Mesendoderm (in vitro differentiated cells): Measurements from ENCODE around the gene HS6ST1.

Source experiments
- DNase-seq: peaks from one replicate; pipeline ENCODE4 v3.0.0; 2013
- H2AK5ac ChIP-seq: 2 replicates; pipeline ENCODE4 v1.6.1; 2013; ENCODE audit warnings: low read length, inconsistent platforms
- H2BK120ac ChIP-seq: 2 replicates; pipeline ENCODE4 v1.6.1; 2013; ENCODE audit warnings: low read depth, mild to moderate bottlenecking, low read length, moderate library complexity, mixed read lengths
- H2BK15ac ChIP-seq: replicated peaks from 2 replicates; pipeline ENCODE4 v1.6.1; 2013; ENCODE audit warnings: low read depth, mild to moderate bottlenecking, moderate library complexity
- H2BK5ac ChIP-seq: 2 replicates; pipeline ENCODE4 v1.6.1; 2013; ENCODE audit warnings: low read length, inconsistent platforms
- H3K18ac ChIP-seq: 2 replicates; pipeline ENCODE4 v1.6.1; 2013; ENCODE audit warnings: mild to moderate bottlenecking, low read length, mixed read lengths
- H3K23ac ChIP-seq: one replicate; pipeline ENCODE4 v1.6.1; 2013; ENCODE audit warnings: low read length
- H3K27ac ChIP-seq: 2 replicates; pipeline ENCODE4 v1.5.1; 2013; ENCODE audit warnings: low read depth, mild to moderate bottlenecking, inconsistent platforms, low read length, moderate library complexity
- H3K27me3 ChIP-seq: 2 replicates; pipeline ENCODE4 v1.6.1; 2013; ENCODE audit warnings: low read length, control low read depth, mild to moderate bottlenecking, inconsistent platforms; ENCODE audit not compliant: insufficient read depth, poor library complexity
- H3K36me3 ChIP-seq: 2 replicates; pipeline ENCODE4 v1.6.1; 2013; ENCODE audit warnings: low read length, inconsistent platforms; ENCODE audit not compliant: control insufficient read depth, insufficient read depth
- H3K4ac ChIP-seq: one replicate; pipeline ENCODE4 v1.6.1; 2013; ENCODE audit warnings: low read depth, mild to moderate bottlenecking, low read length, moderate library complexity
- H3K4me1 ChIP-seq: 2 replicates; pipeline ENCODE4 v1.6.1; 2013; ENCODE audit warnings: low read depth, low read length, inconsistent platforms; ENCODE audit not compliant: control insufficient read depth
- H3K4me2 ChIP-seq: 2 replicates; pipeline ENCODE4 v1.6.1; 2013; ENCODE audit warnings: low read length
- H3K4me3 ChIP-seq: 2 replicates; pipeline ENCODE4 v1.5.1; 2013; ENCODE audit warnings: mild to moderate bottlenecking, low read length
- H3K56ac ChIP-seq: one replicate; pipeline ENCODE4 v1.6.1; 2013; ENCODE audit warnings: low read length
- H3K79me1 ChIP-seq: 2 replicates; pipeline ENCODE4 v1.6.1; 2013; ENCODE audit warnings: low read length, inconsistent platforms
- H3K79me2 ChIP-seq: 2 replicates; pipeline ENCODE4 v1.6.1; 2013; ENCODE audit warnings: mild to moderate bottlenecking, low read length; ENCODE audit not compliant: control insufficient read depth, insufficient read depth
- H3K9ac ChIP-seq: 2 replicates; pipeline ENCODE4 v1.6.1; 2013; ENCODE audit warnings: low read length, inconsistent platforms
- H4K5ac ChIP-seq: one replicate; pipeline ENCODE4 v1.6.1; 2013; ENCODE audit warnings: low read length
- H4K8ac ChIP-seq: one replicate; pipeline ENCODE4 v1.6.1; 2013; ENCODE audit warnings: low read depth, mild to moderate bottlenecking, control low read depth, low read length, moderate library complexity
- WGBS: extraction: QIAGEN DNeasy Blood & Tissue Kit; methylation state at CpG from one replicate; pipeline ENCODE4 v1.1.7; 2013; ENCODE audit warnings: low lambda C conversion rate, missing lambda C conversion rate; ENCODE audit not compliant: insufficient coverage; ENCODE audit errors: extremely low coverage; 5-methylcytosine and 5-hydroxymethylcytosine counted together

HS6ST1 gene

DNA sequence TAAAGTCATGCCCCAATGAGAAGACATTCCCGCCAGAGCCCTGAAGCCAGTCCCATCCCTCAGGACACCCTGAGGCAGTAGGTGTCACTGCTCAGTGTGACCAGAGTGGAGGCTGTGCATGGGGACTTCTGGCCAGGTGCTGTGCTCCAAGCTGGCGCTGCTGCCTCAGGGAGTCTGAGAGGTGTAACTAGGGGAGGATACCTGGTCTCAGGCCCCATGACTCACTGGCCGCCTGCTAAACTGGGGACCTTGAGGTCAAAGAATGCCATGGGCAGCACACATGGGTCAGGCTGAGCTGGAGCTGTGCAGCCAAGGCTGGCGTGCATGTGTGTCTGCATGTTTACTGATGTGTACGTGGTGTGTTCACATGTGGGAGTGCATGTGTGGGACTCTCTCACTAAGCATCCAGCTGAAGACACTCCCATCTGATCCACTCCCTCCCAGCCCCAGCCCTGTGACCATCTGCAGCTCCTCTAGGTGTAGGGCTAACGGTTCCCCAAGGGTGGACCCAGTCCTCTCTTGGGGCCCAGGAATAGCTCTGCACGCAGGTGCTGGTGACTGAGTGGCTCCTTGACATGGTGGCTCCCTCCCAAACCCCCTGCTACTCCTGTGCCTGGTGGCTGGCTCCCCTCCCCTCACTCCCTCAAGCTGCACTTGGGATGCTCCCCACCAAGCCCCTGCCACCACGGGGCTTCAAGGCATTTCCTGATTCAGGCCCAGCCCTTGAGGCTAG, 16.5 kb downstream of the HS6ST1 start:
- Histone ChIP-seq H2AK5ac (no peak overlapping the region), H3K36me3 (peaks cover 1% of the 10 kb centered on the region), H3K9ac (no peak overlapping the region), H3K4ac (no peak overlapping the region), H2BK120ac (no peak overlapping the region), H3K56ac (no peak overlapping the region), H3K18ac (no peak overlapping the region), H2BK5ac (no peak overlapping the region), H4K5ac (no peak overlapping the region), H3K79me2 (peaks cover 91% of the 10 kb centered on the region), H4K8ac (no peak overlapping the region), H2BK15ac (no peak overlapping the region), H3K4me3 (no peak overlapping the region), H3K4me2 (no peak overlapping the region), H3K4me1 (peaks cover 11% of the 10 kb centered on the region), H3K79me1 (peaks cover 70% of the 10 kb centered on the region), H3K27me3 (no peaks in the 10 kb centered on the region), H3K23ac (no peak overlapping the region), H3K27ac (no peak overlapping the region)
- no peak for DNase-seq
- no CpG with 5 or more reads among the region's 8 CpGs for WGBS

DNA sequence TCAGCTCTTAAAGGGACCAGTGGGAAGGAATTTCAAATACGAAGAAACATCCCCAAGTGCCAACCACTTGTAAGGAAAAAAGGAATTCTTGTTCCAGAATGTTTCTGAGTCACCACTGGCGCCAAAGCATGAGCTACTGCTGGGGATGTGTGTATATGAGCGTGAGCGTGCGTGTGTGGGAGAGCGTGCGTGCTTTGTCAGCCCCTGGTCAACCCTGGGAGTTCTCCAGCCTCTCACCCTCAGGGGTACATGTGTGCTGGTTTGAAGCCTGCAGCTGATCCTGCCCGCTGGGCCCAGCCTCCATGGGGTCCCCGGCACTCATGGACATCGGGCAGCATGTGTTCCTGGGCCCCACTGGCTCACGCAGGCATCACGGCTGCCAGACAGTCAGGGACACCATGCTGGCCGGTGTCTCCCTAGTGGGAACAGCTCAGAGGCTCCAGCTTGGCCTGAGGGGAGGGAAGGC, 17.1 kb downstream of the HS6ST1 start:
- DNase-seq, result no peak
- H3K27me3 ChIP-seq, result no peaks in the 10 kb centered on the region
- WGBS, result no CpG with 5 or more reads among the region's 13 CpGs
- H3K4ac ChIP-seq, result no peak overlapping the region
- H3K4me1 ChIP-seq, result peaks cover 11% of the 10 kb centered on the region
- no peak overlapping the region for H3K23ac ChIP-seq
- H3K4me2 ChIP-seq, result no peak overlapping the region
- H3K79me2 ChIP-seq, result peaks cover 88% of the 10 kb centered on the region
- H3K9ac ChIP-seq, result no peak overlapping the region
- H3K79me1 ChIP-seq, result peaks cover 65% of the 10 kb centered on the region
- H3K36me3 ChIP-seq, result peaks cover 1% of the 10 kb centered on the region
- no peak overlapping the region for H3K56ac ChIP-seq
- H3K27ac ChIP-seq, result no peak overlapping the region
- H2BK15ac ChIP-seq, result no peak overlapping the region
- H4K8ac ChIP-seq, result no peak overlapping the region
- no peak overlapping the region for H3K4me3 ChIP-seq
- no peak overlapping the region for H2BK120ac ChIP-seq
- H3K18ac ChIP-seq, result no peak overlapping the region
- H2BK5ac ChIP-seq, result no peak overlapping the region
- no peak overlapping the region for H2AK5ac ChIP-seq
- no peak overlapping the region for H4K5ac ChIP-seq

GRCh38 chr2:128301021-128301420, 17.6 kb downstream of the HS6ST1 start:
- Histone ChIP-seq H2BK120ac (no peak overlapping the region), H3K36me3 (peaks cover under 1% of the 10 kb centered on the region), H3K4me2 (no peak overlapping the region), H2BK5ac (no peak overlapping the region), H3K9ac (no peak overlapping the region), H2BK15ac (no peak overlapping the region), H3K79me2 (peaks cover 85% of the 10 kb centered on the region), H3K23ac (no peak overlapping the region), H3K56ac (no peak overlapping the region), H3K27ac (no peak overlapping the region), H3K4me1 (peaks cover 9% of the 10 kb centered on the region), H3K4me3 (no peak overlapping the region), H3K79me1 (peaks cover 64% of the 10 kb centered on the region), H3K27me3 (no peaks in the 10 kb centered on the region), H3K4ac (no peak overlapping the region), H2AK5ac (no peak overlapping the region), H4K5ac (no peak overlapping the region), H4K8ac (no peak overlapping the region), H3K18ac (no peak overlapping the region)
- no CpG with 5 or more reads among the region's 8 CpGs for WGBS
- no peak for DNase-seq

GRCh38 chr2:128300151-128301020, 18.3 kb downstream of the HS6ST1 start:
- H3K27ac ChIP-seq, result no peak overlapping the region
- WGBS, result no CpG with 5 or more reads among the region's 23 CpGs
- H2BK120ac ChIP-seq, result no peak overlapping the region
- no peak overlapping the region for H3K23ac ChIP-seq
- no peak overlapping the region for H2AK5ac ChIP-seq
- H3K4me2 ChIP-seq, result no peak overlapping the region
- H4K8ac ChIP-seq, result no peak overlapping the region
- H3K18ac ChIP-seq, result no peak overlapping the region
- H3K4ac ChIP-seq, result no peak overlapping the region
- H2BK5ac ChIP-seq, result no peak overlapping the region
- H3K27me3 ChIP-seq, result no peaks in the 10 kb centered on the region
- no peak overlapping the region for H4K5ac ChIP-seq
- H3K79me2 ChIP-seq, result peaks cover 83% of the 10 kb centered on the region
- H3K56ac ChIP-seq, result no peak overlapping the region
- H3K4me3 ChIP-seq, result no peak overlapping the region
- H3K9ac ChIP-seq, result no peak overlapping the region
- DNase-seq, result no peak
- H2BK15ac ChIP-seq, result no peak overlapping the region
- peaks cover 2% of the 10 kb centered on the region for H3K4me1 ChIP-seq
- H3K36me3 ChIP-seq, result no peaks in the 10 kb centered on the region
- H3K79me1 ChIP-seq, result peaks cover 62% of the 10 kb centered on the region

- H3K27ac ChIP-seq, result no peak overlapping the region
- H3K23ac ChIP-seq, result no peak overlapping the region
- H3K4me2 ChIP-seq, result no peak overlapping the region
- no peak overlapping the region for H3K56ac ChIP-seq
- no peak overlapping the region for H4K8ac ChIP-seq
- no peak overlapping the region for H2BK15ac ChIP-seq
- no peak overlapping the region for H2BK120ac ChIP-seq
- no peaks in the 10 kb centered on the region for H3K27me3 ChIP-seq
- H3K79me2 ChIP-seq, result peaks cover 82% of the 10 kb centered on the region
- H2BK5ac ChIP-seq, result no peak overlapping the region
- H3K18ac ChIP-seq, result no peak overlapping the region
- peaks cover 61% of the 10 kb centered on the region for H3K79me1 ChIP-seq
- no peaks in the 10 kb centered on the region for H3K36me3 ChIP-seq
- no peak overlapping the region for H4K5ac ChIP-seq
- no peak overlapping the region for H3K4me3 ChIP-seq
- no peak overlapping the region for H2AK5ac ChIP-seq
- no CpG with 5 or more reads among the region's 11 CpGs for WGBS
- no peaks in the 10 kb centered on the region for H3K4me1 ChIP-seq
- DNase-seq, result no peak
- no peak overlapping the region for H3K9ac ChIP-seq
- H3K4ac ChIP-seq, result no peak overlapping the region
Observed at GRCh38 chr2:128299628-128300027, 19.0 kb downstream of the HS6ST1 start.
